H9 (cell line): ENCODE results near the gene MFSD6. TPM values are rescaled to one million over a fixed set of nuclear protein-coding genes. Genes with fewer than 3 reads are reported as not detected.

Experiments used
- DNase-seq: peaks from one replicate; pipeline ENCODE4 v3.0.0-alpha.2; 2017
- H2AFZ ChIP-seq: one replicate; pipeline ENCODE4 v1.6.1; 2013; ENCODE audit warnings: mild to moderate bottlenecking, low read length, control low read depth, moderate library complexity
- H2AK5ac ChIP-seq: 2 replicates; pipeline ENCODE4 v1.6.1; 2013; ENCODE audit warnings: low read length, control low read depth, mixed read lengths; ENCODE audit not compliant: insufficient read length
- H2BK120ac ChIP-seq: one replicate; pipeline ENCODE4 v1.6.1; 2013; ENCODE audit warnings: low read depth, mild to moderate bottlenecking, low read length, control low read depth, inconsistent platforms; ENCODE audit not compliant: poor library complexity, severe bottlenecking
- H2BK12ac ChIP-seq: 2 replicates; pipeline ENCODE4 v1.6.1; 2013; ENCODE audit warnings: low read length, control low read depth, mixed read lengths, low read depth; ENCODE audit not compliant: insufficient read length
- H2BK15ac ChIP-seq: 2 replicates; pipeline ENCODE4 v1.6.1; 2013; ENCODE audit warnings: low read depth, low read length, control low read depth
- H2BK20ac ChIP-seq: one replicate; pipeline ENCODE4 v1.6.1; 2013; ENCODE audit warnings: low read depth, mild to moderate bottlenecking, low read length, control low read depth, inconsistent platforms; ENCODE audit not compliant: poor library complexity, severe bottlenecking
- H2BK5ac ChIP-seq: 2 replicates; pipeline ENCODE4 v1.6.1; 2013; ENCODE audit warnings: low read length, control low read depth, mixed read lengths; ENCODE audit not compliant: insufficient read length
- H3K14ac ChIP-seq: 2 replicates; pipeline ENCODE4 v1.6.1; 2013; ENCODE audit warnings: low read length, control low read depth; ENCODE audit not compliant: insufficient read depth
- H3K18ac ChIP-seq: 2 replicates; pipeline ENCODE4 v1.6.1; 2013; ENCODE audit warnings: low read depth, mild to moderate bottlenecking, mixed read lengths, low read length, control low read depth; ENCODE audit not compliant: insufficient read length
- H3K23ac ChIP-seq: 2 replicates; pipeline ENCODE4 v1.6.1; 2013; ENCODE audit warnings: low read length, control low read depth, mixed read lengths, low read depth; ENCODE audit not compliant: insufficient read length
- H3K23me2 ChIP-seq: 2 replicates; pipeline ENCODE4 v1.6.1; 2013; ENCODE audit warnings: low read depth, mild to moderate bottlenecking, mixed read lengths, low read length, control low read depth; ENCODE audit not compliant: insufficient read length, poor library complexity, severe bottlenecking
- H3K27ac ChIP-seq: 2 replicates; pipeline ENCODE4 v1.5.1; 2013; ENCODE audit warnings: low read length, control low read depth, mixed read lengths, low read depth; ENCODE audit not compliant: insufficient read length
- H3K27me3 ChIP-seq: 2 replicates; pipeline ENCODE4 v1.6.1; 2013; ENCODE audit warnings: low read length, control low read depth, inconsistent platforms; ENCODE audit not compliant: insufficient read depth
- H3K4ac ChIP-seq: 2 replicates; pipeline ENCODE4 v1.6.1; 2013; ENCODE audit warnings: low read depth, mild to moderate bottlenecking, control low read depth, inconsistent platforms, low read length, moderate library complexity
- H3K4me1 ChIP-seq: 2 replicates; pipeline ENCODE4 v1.6.1; 2013; ENCODE audit warnings: low read length, control low read depth, inconsistent platforms; ENCODE audit not compliant: insufficient read depth
- H3K4me2 ChIP-seq: 2 replicates; pipeline ENCODE4 v1.6.1; 2013; ENCODE audit warnings: low read length, control low read depth, mixed read lengths; ENCODE audit not compliant: insufficient read length, insufficient read depth
- H3K56ac ChIP-seq: 2 replicates; pipeline ENCODE4 v1.6.1; 2013; ENCODE audit warnings: low read depth, mild to moderate bottlenecking, mixed read lengths, low read length, control low read depth; ENCODE audit not compliant: insufficient read length
- H3K79me1 ChIP-seq: 2 replicates; pipeline ENCODE4 v1.6.1; 2013; ENCODE audit warnings: low read depth, mild to moderate bottlenecking, moderate library complexity, low read length, control low read depth, inconsistent platforms; ENCODE audit not compliant: insufficient read depth, poor library complexity, severe bottlenecking
- H3K79me2 ChIP-seq: 2 replicates; pipeline ENCODE4 v1.6.1; 2013; ENCODE audit warnings: low read length, control low read depth, inconsistent platforms; ENCODE audit not compliant: insufficient read depth
- H3K9ac ChIP-seq: 2 replicates; pipeline ENCODE4 v1.6.1; 2013; ENCODE audit warnings: low read length, control low read depth, mixed read lengths; ENCODE audit not compliant: insufficient read length; ENCODE audit errors: extremely low read depth
- H3K9me3 ChIP-seq: one replicate; pipeline ENCODE4 v1.6.1; 2013; ENCODE audit warnings: low read depth, low read length, inconsistent platforms; ENCODE audit not compliant: control insufficient read depth
- H3T11ph ChIP-seq: one replicate; pipeline ENCODE4 v1.6.1; 2013; ENCODE audit warnings: mild to moderate bottlenecking, low read length, control low read depth, inconsistent platforms
- H4K20me1 ChIP-seq: one replicate; pipeline ENCODE4 v1.6.1; 2013; ENCODE audit not compliant: control insufficient read depth, insufficient read length, insufficient read depth
- H4K5ac ChIP-seq: 2 replicates; pipeline ENCODE4 v1.6.1; 2013; ENCODE audit warnings: low read depth, mild to moderate bottlenecking, mixed read lengths, low read length, control low read depth; ENCODE audit not compliant: insufficient read length
- H4K8ac ChIP-seq: replicated peaks from 2 replicates; pipeline ENCODE4 v1.6.1; 2013; ENCODE audit warnings: low read length, control low read depth, mixed read lengths, low read depth; ENCODE audit not compliant: insufficient read length
- H4K91ac ChIP-seq: 2 replicates; pipeline ENCODE4 v1.6.1; 2013; ENCODE audit warnings: low read depth, mild to moderate bottlenecking, moderate library complexity, mixed read lengths, low read length, control low read depth; ENCODE audit not compliant: insufficient read length
- H3K27ac Mint-ChIP-seq, 3 experiments: 2 replicates in 2 of 3; 3 replicates in 1 of 3; pipeline ENCODE4 v1.8.0; 2020 to 2021; ENCODE audit warnings: mixed read lengths in 3 of 3, mild to moderate bottlenecking in 1 of 3, moderate library complexity in 1 of 3
- H3K27me3 Mint-ChIP-seq: 2 replicates; pipeline ENCODE4 v1.8.0; 2021; ENCODE audit warnings: low read depth, mild to moderate bottlenecking, moderate library complexity, mixed read lengths
- H3K36me3 Mint-ChIP-seq, 3 experiments: 2 replicates in 2 of 3; 3 replicates in 1 of 3; pipeline ENCODE4 v1.8.0; 2020 to 2021; ENCODE audit warnings: low read depth in 3 of 3, mixed read lengths in 3 of 3; ENCODE audit not compliant: insufficient read depth in 1 of 3
- H3K4me1 Mint-ChIP-seq, 2 experiments: 2 replicates each; pipeline ENCODE4 v1.8.0; 2020; ENCODE audit warnings: mixed read lengths in 2 of 2
- H3K4me3 Mint-ChIP-seq, 2 experiments: 2 replicates in 1 of 2; 3 replicates in 1 of 2; pipeline ENCODE4 v1.8.0; 2020 to 2021; ENCODE audit warnings: mild to moderate bottlenecking in 2 of 2, mixed read lengths in 2 of 2, moderate library complexity in 1 of 2
- H3K9me3 Mint-ChIP-seq, 2 experiments: 2 replicates in 1 of 2; 3 replicates in 1 of 2; pipeline ENCODE4 v1.8.0; 2020; ENCODE audit warnings: mild to moderate bottlenecking in 2 of 2, mixed read lengths in 2 of 2, moderate library complexity in 1 of 2
- CTCF ChIP-seq: fragments of 200-600 bp; sonication (generic); conservative IDR thresholded peaks from 3 replicates; pipeline ENCODE4 v1.8.0; 2021; ENCODE audit warnings: antibody characterized with exemption, mild to moderate bottlenecking
- WGBS: extraction: QIAGEN DNeasy Blood & Tissue Kit; methylation state at CpG from one replicate; pipeline ENCODE4 v1.1.7; 2013; ENCODE audit warnings: missing lambda C conversion rate, low lambda C conversion rate, mixed read lengths; ENCODE audit not compliant: insufficient read length; ENCODE audit errors: extremely low coverage; 5-methylcytosine and 5-hydroxymethylcytosine counted together
- total RNA-seq: library from RNA; stranded (reverse); gene quantifications from 2 replicates; pipeline ENCODE4 v1.2.1, GENCODE V29; 2021

MFSD6 gene
- total RNA-seq, 1 experiment from 2014 or later = 4.0 TPM

GRCh38 chr2:190488516-190489233, 80.5 kb downstream of the MFSD6 start:
- Histone ChIP-seq H4K20me1 (no peaks in the 10 kb centered on the region), H3K79me2 (no peaks in the 10 kb centered on the region), H2AK5ac (no peak overlapping the region), H2AFZ (no peak overlapping the region), H2BK20ac (no peak overlapping the region), H4K5ac (no peak overlapping the region), H3K4ac (no peak overlapping the region), H2BK15ac (no peak overlapping the region), H3K79me1 (no peaks in the 10 kb centered on the region), H3K18ac (no peak overlapping the region), H3K9me3 (no peaks in the 10 kb centered on the region), H4K8ac (no peak overlapping the region), H3K23ac (no peak overlapping the region), H2BK120ac (no peak overlapping the region), H3K4me1 (no peaks in the 10 kb centered on the region), H2BK5ac (no peak overlapping the region), H3K14ac (no peak overlapping the region), H3K56ac (no peak overlapping the region), H3T11ph (no peak overlapping the region), H4K91ac (no peak overlapping the region), H3K23me2 (no peaks in the 10 kb centered on the region), H3K9ac (no peak overlapping the region), H3K4me2 (no peak overlapping the region), H2BK12ac (no peak overlapping the region), H3K27me3 (no peaks in the 10 kb centered on the region), H3K27ac (no peak overlapping the region)
- no peak for DNase-seq
- no CpG with 5 or more reads among the region's 6 CpGs for WGBS
- Mint-ChIP-seq H3K27ac (no peak overlapping the region; a peak in 1 of 7 replicates), H3K36me3 (peaks cover 0 to 9% (median 0%) of the 10 kb centered on the region in 3 experiments; a peak in 3 of 7 replicates), H3K4me3 (no peak overlapping the region), H3K4me1 (peaks cover 14 to 19% of the 10 kb centered on the region in 2 experiments), H3K27me3 (no peaks in the 10 kb centered on the region), H3K9me3 (peaks cover 0 to 6% of the 10 kb centered on the region in 2 experiments; a peak in 3 of 5 replicates)
- no peak for TF ChIP-seq CTCF
